ENCODE data around the gene PRKCA. TPM values are rescaled to one million over a fixed set of nuclear protein-coding genes. Genes with fewer than 3 reads are reported as not detected.

PRKCA gene
- total and polyA plus RNA-seq, 9 of the 15 experiments (the other 6 are each of a cell fraction or from before 2014, with no cell fraction given) = 3.2 to 33.0 (median 17.8) TPM

DNA sequence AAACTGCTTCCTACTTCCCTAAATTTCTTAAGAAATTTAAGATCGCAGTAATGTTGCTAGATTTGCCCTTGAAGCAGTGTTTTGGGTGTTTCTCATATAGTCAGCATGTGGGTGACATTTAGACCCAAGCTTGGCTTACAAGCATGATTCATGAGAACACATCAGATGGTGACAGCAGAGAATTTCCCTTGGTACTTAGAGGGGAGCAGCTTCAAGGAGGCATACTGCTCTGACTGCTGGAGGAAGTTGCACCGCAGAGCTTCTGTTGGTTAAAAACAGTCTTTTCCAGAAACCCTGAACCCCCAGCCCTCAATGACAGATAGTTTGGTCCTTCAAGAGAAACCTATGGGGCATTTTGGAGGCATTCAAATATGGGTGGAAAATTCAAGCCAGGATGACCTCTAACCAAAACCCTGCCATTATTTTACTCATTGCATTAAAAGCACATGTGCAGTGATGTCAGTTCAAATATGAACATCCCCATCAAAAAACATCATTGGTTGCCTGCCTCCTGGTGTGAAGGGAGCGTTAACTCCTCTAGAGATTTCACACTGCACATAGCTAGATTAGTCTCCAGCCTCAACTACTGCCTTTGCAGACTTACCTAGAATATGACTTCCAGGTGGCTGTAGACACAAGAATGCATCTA lies 331.0 kb downstream of the PRKCA start:
- Histone ChIP-seq H3K9me1 (ENCODE audit: control insufficient read depth, insufficient read depth, low read length) (no peaks in the 10 kb centered on the region), H3K36me3 (ENCODE audit: control insufficient read depth, insufficient read depth, low read length) (no peaks in the 10 kb centered on the region), H3K4me3 (no peak overlapping the region), H3K79me2 (ENCODE audit: control insufficient read depth, insufficient read depth, low read length) (no peaks in the 10 kb centered on the region), H3K9ac (ENCODE audit: insufficient read depth in 1 of 2, low read depth in 2 of 2, low read length in 2 of 2) (no peak overlapping the region), H4K20me1 (replicated peaks; ENCODE audit: control insufficient read depth, insufficient read depth, low read length) (0 out of 2 replicates have a peak, but pooled peaks cover 4% of the 10 kb centered on the region), H3K27ac (ENCODE audit: extremely low read depth, low read depth, low read length) (no peak overlapping the region), H3K4me2 (ENCODE audit: insufficient read depth, low read length) (no peak overlapping the region), H3K9me3 (replicated peaks; ENCODE audit: control insufficient read depth, insufficient read depth, low read depth, low read length) (no peaks in the 10 kb centered on the region), H3K27me3 (ENCODE audit: control insufficient read depth in 2 of 2, insufficient read depth in 2 of 2, low read length in 2 of 2) (no peaks in the 10 kb centered on the region), H3K4me1 (replicated peaks in 1 of 2; ENCODE audit: control insufficient read depth in 2 of 2, insufficient read depth in 2 of 2, low read length in 2 of 2) (no peaks in the 10 kb centered on the region), H2AFZ (ENCODE audit: low read depth, low read length) (no peak overlapping the region)
- no TSS peak for BruUV-seq (replicated peaks)
- DNase-seq (ENCODE audit: extremely low read depth in 1 of 4, low spot score in 3 of 4) (no peak), ATAC-seq (no peak), FAIRE-seq (peak; percentile 35)
- 60% methylated on average over 3 of the region's 3 CpGs for WGBS (ENCODE audit: insufficient coverage, low coverage, missing lambda C conversion rate)
- in situ Hi-C loops (cut with MboI) = no loop called here
- ChIA-PET CTCF (ENCODE audit: low intra/inter-chr PET ratio) (no interaction called here), POLR2A (no interaction called here)
- intact Hi-C loops (cut with micrococcal nuclease) = no loop called here
- no peak for TF ChIP-seq ZNF766 (CRISPR knock-in tag; conservative IDR thresholded peaks at IDR 0.05)
- TF ChIP-seq KAT2B (IDR thresholded peaks at IDR 0.05; ENCODE audit: low read depth, low read length) = no peak
- TF ChIP-seq PRDM10 (IDR thresholded peaks at IDR 0.05; ENCODE audit: partially characterized antibody) = peak; percentile 38
- no peak for TF ChIP-seq TSC22D4 (tag; IDR thresholded peaks at IDR 0.05)

Data from K562 (cell line).